Gastroesophageal sphincter (tissue), 4 donors: ENCODE results near the gene IL9. TPM values are rescaled to one million over a fixed set of nuclear protein-coding genes. Genes with fewer than 3 reads are reported as not detected.

ENCODE experiments used
- ATAC-seq: fragments of 150-250 bp; one replicate; pipeline ENCODE4 v1.9.1; 2016; ENCODE audit warnings: mild to moderate bottlenecking, moderate library complexity
- H3K27ac ChIP-seq, 4 donors: fragments of 200-600 bp; sonication (generic) in 3 of 4; 1 replicate in 3 of 4; 2 replicates in 1 of 4; pipeline ENCODE4 v1.5.1; 2016 to 2019
- H3K27me3 ChIP-seq: fragments of 200-600 bp; sonication (generic); one replicate; pipeline ENCODE4 v1.5.1; 2019
- H3K36me3 ChIP-seq, 2 donors: fragments of 200-600 bp; sonication (generic); one replicate each; pipeline ENCODE4 v1.5.1; 2019; ENCODE audit warnings: control low read depth in 1 of 2
- H3K4me1 ChIP-seq, 3 donors: fragments of 200-600 bp; sonication (generic); 1 replicate in 2 of 3; 2 replicates in 1 of 3; pipeline ENCODE4 v1.5.1; 2016 to 2019; ENCODE audit warnings: control low read depth in 2 of 3
- H3K4me3 ChIP-seq, 2 donors: fragments of 200-600 bp; sonication (generic); one replicate each; pipeline ENCODE4 v1.5.1; 2019; ENCODE audit warnings: mild to moderate bottlenecking in 1 of 2, moderate library complexity in 1 of 2
- H3K9me3 ChIP-seq, 3 donors: fragments of 200-600 bp; sonication (generic); one replicate each; pipeline ENCODE4 v1.5.1; 2017 to 2019; ENCODE audit warnings: control low read depth in 2 of 3
- EP300 ChIP-seq: sonication (generic); formaldehyde crosslinking; IDR thresholded peaks from one replicate; pipeline ENCODE4 v1.6.1; 2017; ENCODE audit warnings: antibody characterized with exemption, mild to moderate bottlenecking
- POLR2A ChIP-seq, 2 donors: fragments of 450-650 bp; IDR thresholded peaks; one replicate each; pipeline ENCODE4 v1.6.1; 2017; ENCODE audit warnings: antibody characterized with exemption in 2 of 2, mild to moderate bottlenecking in 2 of 2, moderate library complexity in 1 of 2
- POLR2AphosphoS5 ChIP-seq: sonication (generic); formaldehyde crosslinking; IDR thresholded peaks from one replicate; pipeline ENCODE4 v1.6.1; 2017; ENCODE audit warnings: antibody characterized with exemption
- WGBS, 2 donors: methylation state at CpG; one replicate each; pipeline ENCODE4 v1.1.5; 2018; ENCODE audit warnings: low coverage in 1 of 2; 5-methylcytosine and 5-hydroxymethylcytosine counted together
- total RNA-seq, 4 donors: library from RNA; depleted of rRNA; stranded (reverse); fragments of >200 nt; gene quantifications; one replicate each; pipeline ENCODE4 v1.1.0, GENCODE V29; 2016
- TF ChIP-seq, protein P1 (sequence below), 4 experiments: fragments of 200-600 bp in 2 of 4; fragments of 450-650 bp in 2 of 4; sonication (generic) in 1 of 4; IDR thresholded peaks; one replicate each; pipeline ENCODE4 v1.5.1; 2017 to 2019; ENCODE audit warnings: antibody characterized with exemption in 4 of 4, mild to moderate bottlenecking in 2 of 4, moderate library complexity in 2 of 4

IL9 gene
- total RNA-seq, 4 donors from 2014 or later: not detected

DNA sequence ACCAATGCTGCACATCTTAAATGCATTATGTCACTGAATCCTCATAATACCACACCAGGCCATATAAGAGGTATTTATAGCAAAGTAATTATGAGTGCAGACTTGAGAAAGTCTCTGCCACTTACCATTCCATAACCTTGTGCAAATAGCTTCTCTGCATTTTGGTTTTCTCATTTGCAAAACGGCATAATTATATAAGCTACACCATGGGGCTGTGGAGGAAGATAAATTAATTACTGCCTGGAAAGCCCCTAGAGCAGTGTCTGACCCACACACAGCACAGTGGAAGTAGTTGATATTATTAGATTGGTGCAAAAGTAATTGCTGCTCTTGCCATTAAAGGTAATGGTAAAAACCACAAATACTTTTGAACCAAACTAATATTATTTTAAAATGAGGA, 9.5 kb upstream of the IL9 start:
- whole genome bisulfite sequencing, 2 donors: 43 to 67% methylated on average over 1 of the region's 1 CpG
- Histone ChIP-seq H3K4me1 (no peaks in the 10 kb centered on the region), H3K27ac (no peak overlapping the region), H3K36me3 (no peaks in the 10 kb centered on the region), H3K27me3 (peaks cover 28% of the 10 kb centered on the region), H3K9me3 (no peaks in the 10 kb centered on the region), H3K4me3 (no peak overlapping the region)
- ATAC-seq: no peak
- TF ChIP-seq, protein P1, sequence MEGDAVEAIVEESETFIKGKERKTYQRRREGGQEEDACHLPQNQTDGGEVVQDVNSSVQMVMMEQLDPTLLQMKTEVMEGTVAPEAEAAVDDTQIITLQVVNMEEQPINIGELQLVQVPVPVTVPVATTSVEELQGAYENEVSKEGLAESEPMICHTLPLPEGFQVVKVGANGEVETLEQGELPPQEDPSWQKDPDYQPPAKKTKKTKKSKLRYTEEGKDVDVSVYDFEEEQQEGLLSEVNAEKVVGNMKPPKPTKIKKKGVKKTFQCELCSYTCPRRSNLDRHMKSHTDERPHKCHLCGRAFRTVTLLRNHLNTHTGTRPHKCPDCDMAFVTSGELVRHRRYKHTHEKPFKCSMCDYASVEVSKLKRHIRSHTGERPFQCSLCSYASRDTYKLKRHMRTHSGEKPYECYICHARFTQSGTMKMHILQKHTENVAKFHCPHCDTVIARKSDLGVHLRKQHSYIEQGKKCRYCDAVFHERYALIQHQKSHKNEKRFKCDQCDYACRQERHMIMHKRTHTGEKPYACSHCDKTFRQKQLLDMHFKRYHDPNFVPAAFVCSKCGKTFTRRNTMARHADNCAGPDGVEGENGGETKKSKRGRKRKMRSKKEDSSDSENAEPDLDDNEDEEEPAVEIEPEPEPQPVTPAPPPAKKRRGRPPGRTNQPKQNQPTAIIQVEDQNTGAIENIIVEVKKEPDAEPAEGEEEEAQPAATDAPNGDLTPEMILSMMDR (IDR thresholded peaks at IDR 0.05): no peak
- TF ChIP-seq POLR2A (IDR thresholded peaks at IDR 0.05) (no peak), EP300 (no peak), POLR2AphosphoS5 (no peak)

DNA sequence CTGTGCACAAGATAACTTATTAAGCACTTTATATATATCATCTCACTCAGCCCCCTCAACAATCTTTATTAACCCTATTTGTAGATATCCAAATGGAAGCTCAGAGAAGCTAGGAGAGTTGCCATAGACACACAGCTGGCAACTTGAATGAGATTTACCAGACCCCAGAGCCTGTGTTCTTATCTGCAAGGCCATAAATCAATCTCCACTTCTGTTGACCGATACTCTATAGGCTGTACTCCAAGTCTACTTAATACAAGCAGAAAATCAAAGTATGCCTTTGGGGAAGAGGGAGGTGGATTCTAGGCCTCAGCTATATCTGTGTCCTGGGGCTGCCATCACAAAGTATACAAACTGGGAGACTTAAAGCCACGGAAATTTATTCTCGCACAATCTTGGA, 6.0 kb upstream of the IL9 start:
- no peak for ATAC-seq
- WGBS, 2 donors: 0 to 11% methylated on average over 1 to 3 of the region's 3 CpGs

DNA sequence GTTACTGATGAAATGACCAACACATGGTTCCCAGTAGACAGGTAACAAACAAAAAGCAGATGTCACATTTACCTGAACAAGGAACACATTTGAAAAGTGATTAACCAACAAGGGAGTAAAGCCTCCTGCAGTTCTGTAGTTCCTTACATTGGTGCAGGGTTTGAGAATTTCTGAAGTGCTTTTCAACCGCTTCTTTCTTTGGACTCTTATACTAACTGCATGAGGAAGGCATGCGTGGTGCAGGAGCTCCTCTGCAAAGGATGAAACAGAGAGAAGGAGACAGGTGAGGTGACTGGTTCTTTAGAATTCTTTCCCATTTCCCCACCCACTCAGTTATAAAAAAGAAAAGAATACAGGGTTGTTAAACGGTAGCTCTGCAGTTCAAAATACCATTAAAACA, 4.6 kb upstream of the IL9 start:
- WGBS, 2 donors: 82 to 83% methylated on average over 3 of the region's 3 CpGs
- no peak for ATAC-seq
- H3K4me3 ChIP-seq: no peak overlapping the region
- H3K9me3 ChIP-seq: no peaks in the 10 kb centered on the region
- TF ChIP-seq EP300: no peak
- TF ChIP-seq, protein P1 (IDR thresholded peaks at IDR 0.05): no peak
- no peak for TF ChIP-seq POLR2A (IDR thresholded peaks at IDR 0.05)
- no peak for TF ChIP-seq POLR2AphosphoS5
- peaks cover 9% of the 10 kb centered on the region for H3K27me3 ChIP-seq
- no peaks in the 10 kb centered on the region for H3K4me1 ChIP-seq
- no peaks in the 10 kb centered on the region for H3K36me3 ChIP-seq
- no peak overlapping the region for H3K27ac ChIP-seq

More for the DNA sequence above, 6.0 kb upstream of the IL9 start:
- Histone ChIP-seq H3K9me3 (no peaks in the 10 kb centered on the region), H3K27ac (no peak overlapping the region), H3K4me1 (no peaks in the 10 kb centered on the region), H3K4me3 (no peak overlapping the region), H3K27me3 (peaks cover 9% of the 10 kb centered on the region), H3K36me3 (no peaks in the 10 kb centered on the region)
- TF ChIP-seq POLR2AphosphoS5 (no peak), EP300 (no peak), POLR2A (IDR thresholded peaks at IDR 0.05) (no peak)
- TF ChIP-seq, protein P1 (IDR thresholded peaks at IDR 0.05): no peak

DNA sequence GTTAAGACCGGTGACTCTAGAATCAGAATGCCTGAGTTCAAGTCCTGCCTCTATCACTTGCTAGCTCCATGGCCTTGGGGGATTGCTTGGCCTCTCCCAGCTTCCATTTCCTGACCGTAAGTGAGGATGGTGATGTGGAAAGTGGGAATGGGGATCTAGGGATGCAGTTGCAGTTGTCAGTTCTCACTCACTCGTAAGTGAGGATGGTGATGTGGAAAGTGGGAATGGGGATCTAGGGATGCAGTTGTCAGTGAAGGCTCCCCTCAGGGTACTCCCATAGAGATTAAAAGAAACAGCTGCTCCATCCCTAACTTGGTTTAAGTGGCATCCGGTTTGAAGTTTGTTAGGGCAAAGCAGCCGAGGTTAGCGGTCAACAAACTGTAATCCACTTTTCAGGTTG, 3.0 kb upstream of the IL9 start:
- peaks cover 9% of the 10 kb centered on the region for H3K27me3 ChIP-seq
- H3K27ac ChIP-seq: no peak overlapping the region
- H3K36me3 ChIP-seq: no peaks in the 10 kb centered on the region
- TF ChIP-seq EP300: no peak
- TF ChIP-seq POLR2AphosphoS5: no peak
- TF ChIP-seq, protein P1 (IDR thresholded peaks at IDR 0.05): no peak
- ATAC-seq: no peak
- no peaks in the 10 kb centered on the region for H3K9me3 ChIP-seq
- 85 to 87% methylated on average over 3 to 5 of the region's 6 CpGs for WGBS, 2 donors
- H3K4me1 ChIP-seq: no peaks in the 10 kb centered on the region
- H3K4me3 ChIP-seq: no peak overlapping the region

DNA sequence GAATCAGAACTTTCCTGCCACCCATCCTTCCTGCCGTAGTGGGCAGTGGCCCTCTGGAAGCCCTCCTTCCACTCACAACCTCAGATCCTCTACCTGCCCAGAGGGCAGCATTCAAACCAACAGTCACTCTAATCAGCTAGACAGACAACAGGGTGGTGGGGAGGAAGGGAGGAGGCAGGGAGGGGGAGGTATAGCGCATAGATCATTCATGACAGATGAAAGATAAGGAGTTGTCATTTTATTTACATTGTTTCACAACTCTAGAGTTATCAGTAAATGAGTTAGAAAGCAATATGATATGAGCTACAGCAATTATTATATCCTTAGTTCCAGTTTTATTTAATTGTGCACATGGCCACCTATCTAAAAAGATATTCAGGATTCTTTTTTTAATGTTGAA, 852 bp downstream of the IL9 start:
- Histone ChIP-seq H3K4me1 (peaks cover 0 to 21% (median 0%) of the 10 kb centered on the region in 3 donors), H3K27me3 (peaks cover 9% of the 10 kb centered on the region), H3K27ac (no peak overlapping the region), H3K36me3 (no peaks in the 10 kb centered on the region), H3K4me3 (no peak overlapping the region), H3K9me3 (no peaks in the 10 kb centered on the region)
- 75 to 100% methylated on average over 1 of the region's 2 CpGs for WGBS, 2 donors
- no peak for ATAC-seq
- no peak for TF ChIP-seq POLR2AphosphoS5
- no peak for TF ChIP-seq POLR2A (IDR thresholded peaks at IDR 0.05)
- TF ChIP-seq EP300: no peak
- TF ChIP-seq, protein P1 (IDR thresholded peaks at IDR 0.05): no peak
